MCF 10A (cell line): ENCODE measurements around the gene CRYBG1. TPM values are rescaled to one million over a fixed set of nuclear protein-coding genes. Genes with fewer than 3 reads are reported as not detected.
A peak's percentile ranks its signal among the peaks of the same experiment; 100 is the strongest.
"Not testable (repeated sequence)": the region's sequence is repeated elsewhere in the genome, so short reads cannot be mapped to it uniquely, and the experiment has no call there.

Experiments
- BruUV-seq: library from RNA; stranded (reverse); fragments of 400-500 nt; replicated peaks from 2 replicates; lab custom pipeline; 2021; lab: Mats Ljungman, UMichigan
- CTCF ChIA-PET: fragments of 300-600 bp; sonication (Branson Sonifier 250); formaldehyde crosslinking; extraction: SDS; loops from one replicate; lab custom pipeline; 2021; ENCODE audit warnings: antibody characterized with exemption, inconsistent platforms; lab: Yijun Ruan, JAX
- POLR2A ChIA-PET: fragments of 300-600, 350-650 bp; sonication (Branson Sonifier 250); formaldehyde crosslinking; extraction: SDS; loops from one replicate; lab custom pipeline; 2020; ENCODE audit warnings: antibody characterized with exemption, inconsistent platforms; lab: Yijun Ruan, JAX
- DNase-seq: peaks from one replicate; pipeline ENCODE4 v3.0.0-alpha.2; 2018; ENCODE audit not compliant: unreplicated experiment
- H3K27ac Mint-ChIP-seq: one replicate; pipeline ENCODE4 v1.8.0; 2022; ENCODE audit warnings: mild to moderate bottlenecking, low read depth, mixed read lengths; ENCODE audit not compliant: unreplicated experiment
- H3K27me3 Mint-ChIP-seq: one replicate; pipeline ENCODE4 v1.8.0; 2022; ENCODE audit warnings: mixed read lengths; ENCODE audit not compliant: insufficient read depth, unreplicated experiment
- H3K36me3 Mint-ChIP-seq: one replicate; pipeline ENCODE4 v1.8.0; 2022; ENCODE audit warnings: mild to moderate bottlenecking, moderate library complexity, mixed read lengths; ENCODE audit not compliant: insufficient read depth, unreplicated experiment
- H3K4me1 Mint-ChIP-seq: one replicate; pipeline ENCODE4 v1.8.0; 2022; ENCODE audit warnings: mixed read lengths; ENCODE audit not compliant: insufficient read depth, unreplicated experiment
- H3K4me3 Mint-ChIP-seq: one replicate; pipeline ENCODE4 v1.8.0; 2022; ENCODE audit warnings: mild to moderate bottlenecking, moderate library complexity, mixed read lengths; ENCODE audit not compliant: unreplicated experiment
- H3K9me3 Mint-ChIP-seq: one replicate; pipeline ENCODE4 v1.8.0; 2022; ENCODE audit warnings: mixed read lengths; ENCODE audit not compliant: unreplicated experiment
- intact Hi-C: fragments of 100-400 bp; cut with micrococcal nuclease; formaldehyde crosslinking; loops from 2 replicates; pipeline ENCODE4 v1.14.1; 2022
- total RNA-seq: library from RNA; stranded (reverse); gene quantifications from 2 replicates; pipeline ENCODE4 v1.2.3, GENCODE V29; 2022
- TF ChIP-seq, protein P1 (sequence below): fragments of 200-600 bp; IDR thresholded peaks from one replicate; pipeline ENCODE4 v1.8.0; 2022; ENCODE audit warnings: antibody characterized with exemption, mild to moderate bottlenecking; ENCODE audit not compliant: unreplicated experiment

Gene CRYBG1
- total RNA-seq, 1 experiment from 2014 or later: 45.3 TPM

DNA sequence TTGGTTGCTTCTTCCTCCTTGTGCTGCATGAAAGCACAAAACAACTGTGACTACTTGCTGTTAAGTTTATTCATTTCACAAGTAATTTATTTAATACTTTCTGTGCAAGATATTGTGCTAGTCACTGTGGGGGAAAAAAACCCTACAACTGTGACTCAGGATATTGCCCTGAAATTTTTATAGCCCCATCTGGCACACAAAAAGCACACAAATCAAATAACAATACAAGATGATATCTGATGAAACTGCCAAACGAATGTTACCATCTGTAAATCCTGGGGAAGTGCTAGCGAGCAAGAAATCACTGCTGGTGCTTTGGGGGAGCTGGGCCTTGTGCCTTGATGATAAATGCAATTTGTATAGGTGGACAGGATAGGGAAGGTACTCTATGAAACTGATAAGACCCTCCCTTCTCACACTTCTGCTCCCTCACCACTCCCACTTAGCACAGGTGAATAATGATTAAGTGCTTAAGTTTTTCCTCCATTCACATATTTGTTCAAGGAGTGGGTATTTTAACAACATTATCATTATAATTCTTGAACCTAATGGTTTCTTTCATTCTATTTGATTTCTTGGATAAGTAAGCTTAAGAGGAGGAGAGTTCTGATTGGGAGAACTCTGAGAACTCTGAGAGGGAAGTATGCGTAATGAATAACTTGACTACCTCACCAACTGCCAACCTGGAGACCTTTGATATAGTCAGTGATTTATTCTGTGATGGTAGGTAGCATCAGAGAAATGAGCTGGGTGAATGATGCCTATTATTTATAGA is 153.5 kb downstream of the CRYBG1 start:
- BruUV-seq: TSS peak; percentile 48
- POLR2A ChIA-PET: interaction anchor here (0.9 to 9.4 kb wide), 17 partner anchors 9 to 600 kb away, joined by 3 to 208 read pairs (median 41); partner anchors contain the start of gene ATG5

DNA sequence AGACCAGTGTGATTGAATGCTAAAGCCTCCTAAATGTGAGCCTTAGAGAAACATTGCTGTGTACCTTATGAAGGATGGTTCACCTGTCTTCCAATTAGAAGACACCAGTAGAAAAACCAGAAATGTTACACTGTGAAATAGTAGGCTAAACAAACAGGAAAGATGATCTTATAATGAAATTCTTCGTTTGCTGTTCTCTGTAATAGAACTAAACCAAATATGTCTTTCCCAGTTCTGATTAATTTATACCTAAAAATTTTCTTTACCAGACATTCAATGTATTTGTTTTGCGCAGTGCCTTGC is 154.0 kb downstream of the CRYBG1 start:
- no peaks in the 10 kb centered on the region for H3K9me3 Mint-ChIP-seq
- ChIA-PET CTCF (interaction anchor here (0.7 to 6.8 kb wide), 6 partner anchors 7 to 66 kb away, joined by 3 to 39 read pairs (median 5); no protein-coding TSS in a partner anchor), POLR2A (interaction anchor here (0.9 to 9.4 kb wide), 15 partner anchors 9 to 600 kb away, joined by 3 to 208 read pairs (median 44); partner anchors contain the start of gene ATG5)
- peaks cover 40% of the 10 kb centered on the region for H3K4me1 Mint-ChIP-seq
- TF ChIP-seq, protein P1, sequence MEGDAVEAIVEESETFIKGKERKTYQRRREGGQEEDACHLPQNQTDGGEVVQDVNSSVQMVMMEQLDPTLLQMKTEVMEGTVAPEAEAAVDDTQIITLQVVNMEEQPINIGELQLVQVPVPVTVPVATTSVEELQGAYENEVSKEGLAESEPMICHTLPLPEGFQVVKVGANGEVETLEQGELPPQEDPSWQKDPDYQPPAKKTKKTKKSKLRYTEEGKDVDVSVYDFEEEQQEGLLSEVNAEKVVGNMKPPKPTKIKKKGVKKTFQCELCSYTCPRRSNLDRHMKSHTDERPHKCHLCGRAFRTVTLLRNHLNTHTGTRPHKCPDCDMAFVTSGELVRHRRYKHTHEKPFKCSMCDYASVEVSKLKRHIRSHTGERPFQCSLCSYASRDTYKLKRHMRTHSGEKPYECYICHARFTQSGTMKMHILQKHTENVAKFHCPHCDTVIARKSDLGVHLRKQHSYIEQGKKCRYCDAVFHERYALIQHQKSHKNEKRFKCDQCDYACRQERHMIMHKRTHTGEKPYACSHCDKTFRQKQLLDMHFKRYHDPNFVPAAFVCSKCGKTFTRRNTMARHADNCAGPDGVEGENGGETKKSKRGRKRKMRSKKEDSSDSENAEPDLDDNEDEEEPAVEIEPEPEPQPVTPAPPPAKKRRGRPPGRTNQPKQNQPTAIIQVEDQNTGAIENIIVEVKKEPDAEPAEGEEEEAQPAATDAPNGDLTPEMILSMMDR: no peak
- H3K36me3 Mint-ChIP-seq: peaks cover 7% of the 10 kb centered on the region
- BruUV-seq: TSS peak; percentile 11
- DNase-seq: no peak
- peak overlapping the region; percentile 96 for H3K27ac Mint-ChIP-seq
- peak overlapping the region; percentile 95 for H3K4me3 Mint-ChIP-seq
- no peaks in the 10 kb centered on the region for H3K27me3 Mint-ChIP-seq
- intact Hi-C loops: loop anchor here (1.0 to 5.0 kb wide), 2 partner anchors 64 to 478 kb away; no protein-coding TSS in a partner anchor

More for the DNA sequence above, 153.5 kb downstream of the CRYBG1 start:
- intact Hi-C loops: loop anchor here (1.0 to 5.0 kb wide), 2 partner anchors 64 to 478 kb away; no protein-coding TSS in a partner anchor
- Mint-ChIP-seq H3K36me3 (peaks cover 2% of the 10 kb centered on the region), H3K4me3 (peak overlapping the region; percentile 95), H3K4me1 (peaks cover 36% of the 10 kb centered on the region), H3K27ac (peak overlapping the region; percentile 96), H3K27me3 (no peaks in the 10 kb centered on the region), H3K9me3 (no peaks in the 10 kb centered on the region)
- TF ChIP-seq, protein P1: no peak
- CTCF ChIA-PET: interaction anchor here (0.7 to 6.8 kb wide), 11 partner anchors 8 to 65 kb away, joined by 3 to 39 read pairs (median 4); no protein-coding TSS in a partner anchor
- peak; percentile 48 for DNase-seq

DNA sequence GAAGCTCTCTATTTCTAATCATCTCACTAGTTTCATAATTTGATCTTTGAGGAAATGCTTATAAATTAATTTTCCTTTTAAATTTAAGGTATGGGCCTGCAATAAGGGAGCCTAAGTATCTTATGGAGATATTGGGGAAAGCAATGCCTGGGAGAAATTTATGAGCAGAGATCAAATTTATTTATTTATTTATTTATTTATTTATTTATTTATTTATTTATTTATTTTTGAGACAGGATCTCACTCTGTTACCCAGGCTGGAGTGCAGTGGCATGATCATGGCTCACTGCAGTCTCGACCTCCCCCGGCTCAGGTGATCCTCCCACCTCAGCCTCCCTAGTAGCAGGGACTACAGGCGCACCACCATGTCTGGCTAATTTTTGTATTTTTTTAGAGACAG is 155.1 kb downstream of the CRYBG1 start:
- ChIA-PET CTCF (interaction anchor here (1.0 to 1.5 kb wide), 2 partner anchors 10 to 70 kb away, joined by 4 to 6 read pairs; no protein-coding TSS in a partner anchor), POLR2A (interaction anchor here (0.7 to 9.4 kb wide), 11 partner anchors 10 to 65 kb away, joined by 3 to 152 read pairs (median 5); no protein-coding TSS in a partner anchor)
- BruUV-seq, H3K27me3 Mint-ChIP-seq, DNase-seq, intact Hi-C loops, H3K9me3 Mint-ChIP-seq: not testable (repeated sequence)
- Mint-ChIP-seq H3K27ac (peak overlapping the region; percentile 96), H3K4me3 (peak overlapping the region; percentile 95), H3K4me1 (peaks cover 38% of the 10 kb centered on the region), H3K36me3 (peaks cover 18% of the 10 kb centered on the region)

DNA sequence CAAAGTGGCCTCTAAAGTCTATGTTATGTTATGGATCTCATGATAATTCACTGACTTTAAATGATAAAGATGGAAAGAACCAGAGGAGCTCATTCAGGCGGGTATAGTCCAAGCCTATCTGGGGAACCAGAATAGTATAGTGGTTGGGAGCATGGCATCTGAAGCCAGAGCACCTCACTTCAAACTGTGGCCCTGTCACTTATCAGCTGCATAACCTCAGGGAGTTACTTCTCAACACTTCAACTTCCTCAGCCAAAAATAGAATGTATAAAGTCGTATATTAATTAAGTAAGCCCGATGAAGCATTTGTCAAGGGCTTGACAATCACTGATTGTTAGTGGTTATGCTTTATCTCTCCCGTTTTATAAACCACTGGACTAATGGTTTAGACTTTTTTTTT is 156.1 kb downstream of the CRYBG1 start:
- Mint-ChIP-seq H3K27me3 (no peaks in the 10 kb centered on the region), H3K36me3 (peaks cover 28% of the 10 kb centered on the region), H3K4me1 (peaks cover 37% of the 10 kb centered on the region), H3K4me3 (peak overlapping the region; percentile 95), H3K9me3 (no peaks in the 10 kb centered on the region), H3K27ac (peak overlapping the region; percentile 96)
- DNase-seq: no peak
- TF ChIP-seq, protein P1: no peak
- intact Hi-C loops: no loop called here
- POLR2A ChIA-PET: interaction anchor here (1.3 to 9.4 kb wide), 7 partner anchors 9 to 66 kb away, joined by 4 to 152 read pairs (median 9); no protein-coding TSS in a partner anchor
- BruUV-seq: no TSS peak
- CTCF ChIA-PET: interaction anchor here (0.8 to 1.5 kb wide), 5 partner anchors 9 to 71 kb away, joined by 3 to 6 read pairs (median 4); no protein-coding TSS in a partner anchor
